K562 (cell line): ENCODE measurements around the gene C1QTNF5. TPM values are rescaled to one million over a fixed set of nuclear protein-coding genes. Genes with fewer than 3 reads are reported as not detected.

Experiments used
- DPF2 ChIP-seq: fragments of 450-650 bp; IDR thresholded peaks from 2 replicates; pipeline ENCODE4 v1.6.1; 2016
- PHF21A ChIP-seq: fragments of 450-650 bp; IDR thresholded peaks from 2 replicates; pipeline ENCODE4 v1.6.1; 2017; ENCODE audit warnings: low read depth, borderline replicate concordance
- RBFOX2 ChIP-seq: fragments of 200-400 bp; formaldehyde crosslinking; IDR thresholded peaks from 2 replicates; pipeline ENCODE4 v1.6.1; 2017; ENCODE audit warnings: low read depth, mild to moderate bottlenecking, low read length, moderate library complexity
- SOX6 ChIP-seq: fragments of 450-650 bp; IDR thresholded peaks from 2 replicates; pipeline ENCODE4 v1.6.1; 2014; ENCODE audit warnings: mild to moderate bottlenecking
- ZBTB7A ChIP-seq: IDR thresholded peaks from 2 replicates; pipeline ENCODE4 v1.6.1; 2011; ENCODE audit warnings: low read depth, mild to moderate bottlenecking, low read length, moderate library complexity, borderline replicate concordance; ENCODE audit not compliant: control insufficient read depth
- ZKSCAN8 ChIP-seq: fragments of 200-800 bp; sonication (Bioruptor generic); IDR thresholded peaks from 2 replicates; pipeline ENCODE4 v1.6.1; 2016; ENCODE audit warnings: missing genetic modification characterization, missing compliant biosample characterization
- polyA plus RNA-seq, 8 experiments: library from polyadenylated mRNA; depleted of rRNA in 4 of 8; stranded (reverse) in 5 of 8; unstranded in 3 of 8; fragments of >200 nt; fragmentation: Nextera tagmentation in 2 of 8; fragmentation: Illumina TruSeq in 1 of 8; extraction: Ambion mirVana in 2 of 8; extraction: Trizol in 1 of 8; gene quantifications; 2 replicates each; pipeline versions ENCODE4 v1.2.1 to v1.2.3, GENCODE V29; 2011 to 2014; ENCODE audit warnings: inconsistent platforms in 1 of 8, missing spikeins in 1 of 8
- total RNA-seq, 7 experiments: library from RNA; depleted of rRNA in 6 of 7; stranded (reverse); fragments of >200 nt in 6 of 7; fragmentation: Illumina TruSeq in 2 of 7; extraction: Trizol in 2 of 7; gene quantifications; 2 replicates each; pipeline versions ENCODE4 v1.2.1 to v1.2.3, GENCODE V29; 2011 to 2021; ENCODE audit warnings: low replicate concordance in 1 of 7
- TF ChIP-seq, protein P1 (sequence below): fragments of 450-650 bp; IDR thresholded peaks from 2 replicates; pipeline ENCODE4 v1.6.1; 2017; ENCODE audit warnings: antibody characterized with exemption, mild to moderate bottlenecking
- TF ChIP-seq, protein P2 (sequence below): fragments of 200-400 bp; formaldehyde crosslinking; IDR thresholded peaks from 2 replicates; pipeline ENCODE4 v1.6.1; 2017; ENCODE audit warnings: mild to moderate bottlenecking, low read depth, low read length, moderate library complexity
- TF ChIP-seq, protein P3 (sequence below): sonication (generic); formaldehyde crosslinking; IDR thresholded peaks from 2 replicates; pipeline ENCODE4 v1.9.0; 2022; ENCODE audit warnings: mild to moderate bottlenecking, missing genetic modification reagents
- TF ChIP-seq, protein P4 (sequence below): sonication (generic); formaldehyde crosslinking; IDR thresholded peaks from 2 replicates; pipeline ENCODE4 v1.8.1; 2023; ENCODE audit warnings: mild to moderate bottlenecking, missing genetic modification reagents
- TF ChIP-seq, protein P5 (sequence below): fragments of 450-650 bp; IDR thresholded peaks from 2 replicates; pipeline ENCODE4 v1.6.1; 2018; ENCODE audit warnings: mild to moderate bottlenecking, low read depth; ENCODE audit not compliant: partially characterized antibody
- TF ChIP-seq, protein P6 (sequence below): fragments of 250-450 bp; sonication (Bioruptor Pico); IDR thresholded peaks from 2 replicates; pipeline ENCODE4 v1.8.0; 2021; ENCODE audit warnings: moderate library complexity, mild to moderate bottlenecking, inconsistent platforms
- TF ChIP-seq, protein P7 (sequence below): sonication (generic); formaldehyde crosslinking; IDR thresholded peaks from 2 replicates; pipeline ENCODE4 v1.8.0; 2023; ENCODE audit warnings: mild to moderate bottlenecking, missing genetic modification reagents

Gene C1QTNF5
- total and polyA plus RNA-seq, 9 of the 15 experiments (the other 6 are each of a cell fraction or from before 2014, with no cell fraction given), result 0.07 to 0.76 (median 0.24) TPM; not detected in 1

DNA sequence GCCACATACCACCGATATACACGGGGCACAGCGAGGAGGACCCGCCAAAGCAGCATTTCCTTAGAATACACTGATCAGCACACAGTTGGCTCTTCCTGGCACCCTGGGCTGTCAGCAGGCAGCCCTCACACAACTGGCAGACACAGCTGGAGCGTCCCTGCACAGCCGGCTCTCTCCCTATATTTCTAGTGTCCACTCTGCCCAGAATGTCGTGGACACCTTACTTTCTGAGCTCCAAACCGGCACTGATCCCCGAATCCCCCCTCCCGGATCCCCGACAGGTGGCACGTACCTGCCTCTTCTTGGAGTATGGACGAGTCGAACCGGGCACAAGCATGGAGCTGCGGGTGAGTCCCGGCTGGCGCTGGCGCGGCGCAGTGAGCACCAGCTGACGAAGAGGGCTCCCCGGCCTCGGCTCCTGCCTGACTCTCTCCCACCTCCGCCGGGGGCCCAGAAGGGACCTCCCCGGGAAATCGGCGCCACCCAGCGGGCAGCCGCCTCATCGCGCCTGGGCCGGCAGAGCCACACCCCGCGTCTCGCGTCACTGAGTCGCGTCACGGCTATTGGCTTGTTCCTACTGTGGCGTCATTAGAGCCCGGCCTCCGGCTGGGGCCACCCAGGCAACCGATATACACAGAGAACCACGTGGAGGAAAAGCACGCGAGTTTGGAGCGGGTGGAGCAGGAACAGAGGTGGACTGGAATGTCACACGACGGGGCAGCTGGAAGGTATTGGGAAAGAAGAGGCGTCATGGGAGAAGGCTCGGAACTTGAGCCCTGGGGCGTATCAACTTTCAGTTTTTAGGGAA, 40.7 kb upstream of the C1QTNF5 start, which contains the start of gene USP2 (continued):
- TF ChIP-seq, protein P1, sequence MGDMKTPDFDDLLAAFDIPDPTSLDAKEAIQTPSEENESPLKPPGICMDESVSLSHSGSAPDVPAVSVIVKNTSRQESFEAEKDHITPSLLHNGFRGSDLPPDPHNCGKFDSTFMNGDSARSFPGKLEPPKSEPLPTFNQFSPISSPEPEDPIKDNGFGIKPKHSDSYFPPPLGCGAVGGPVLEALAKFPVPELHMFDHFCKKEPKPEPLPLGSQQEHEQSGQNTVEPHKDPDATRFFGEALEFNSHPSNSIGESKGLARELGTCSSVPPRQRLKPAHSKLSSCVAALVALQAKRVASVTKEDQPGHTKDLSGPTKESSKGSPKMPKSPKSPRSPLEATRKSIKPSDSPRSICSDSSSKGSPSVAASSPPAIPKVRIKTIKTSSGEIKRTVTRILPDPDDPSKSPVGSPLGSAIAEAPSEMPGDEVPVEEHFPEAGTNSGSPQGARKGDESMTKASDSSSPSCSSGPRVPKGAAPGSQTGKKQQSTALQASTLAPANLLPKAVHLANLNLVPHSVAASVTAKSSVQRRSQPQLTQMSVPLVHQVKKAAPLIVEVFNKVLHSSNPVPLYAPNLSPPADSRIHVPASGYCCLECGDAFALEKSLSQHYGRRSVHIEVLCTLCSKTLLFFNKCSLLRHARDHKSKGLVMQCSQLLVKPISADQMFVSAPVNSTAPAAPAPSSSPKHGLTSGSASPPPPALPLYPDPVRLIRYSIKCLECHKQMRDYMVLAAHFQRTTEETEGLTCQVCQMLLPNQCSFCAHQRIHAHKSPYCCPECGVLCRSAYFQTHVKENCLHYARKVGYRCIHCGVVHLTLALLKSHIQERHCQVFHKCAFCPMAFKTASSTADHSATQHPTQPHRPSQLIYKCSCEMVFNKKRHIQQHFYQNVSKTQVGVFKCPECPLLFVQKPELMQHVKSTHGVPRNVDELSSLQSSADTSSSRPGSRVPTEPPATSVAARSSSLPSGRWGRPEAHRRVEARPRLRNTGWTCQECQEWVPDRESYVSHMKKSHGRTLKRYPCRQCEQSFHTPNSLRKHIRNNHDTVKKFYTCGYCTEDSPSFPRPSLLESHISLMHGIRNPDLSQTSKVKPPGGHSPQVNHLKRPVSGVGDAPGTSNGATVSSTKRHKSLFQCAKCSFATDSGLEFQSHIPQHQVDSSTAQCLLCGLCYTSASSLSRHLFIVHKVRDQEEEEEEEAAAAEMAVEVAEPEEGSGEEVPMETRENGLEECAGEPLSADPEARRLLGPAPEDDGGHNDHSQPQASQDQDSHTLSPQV, result peak; percentile 58
- TF ChIP-seq PHF21A (no peak), SOX6 (peak; percentile 68; the same call in 1 of the 2 replicates), ZKSCAN8 (CRISPR knock-in tag) (no peak), RBFOX2 (peak; percentile 81), ZBTB7A (peak; percentile 91), DPF2 (no peak; the same call in 1 of the 2 replicates)
- TF ChIP-seq, protein P2, sequence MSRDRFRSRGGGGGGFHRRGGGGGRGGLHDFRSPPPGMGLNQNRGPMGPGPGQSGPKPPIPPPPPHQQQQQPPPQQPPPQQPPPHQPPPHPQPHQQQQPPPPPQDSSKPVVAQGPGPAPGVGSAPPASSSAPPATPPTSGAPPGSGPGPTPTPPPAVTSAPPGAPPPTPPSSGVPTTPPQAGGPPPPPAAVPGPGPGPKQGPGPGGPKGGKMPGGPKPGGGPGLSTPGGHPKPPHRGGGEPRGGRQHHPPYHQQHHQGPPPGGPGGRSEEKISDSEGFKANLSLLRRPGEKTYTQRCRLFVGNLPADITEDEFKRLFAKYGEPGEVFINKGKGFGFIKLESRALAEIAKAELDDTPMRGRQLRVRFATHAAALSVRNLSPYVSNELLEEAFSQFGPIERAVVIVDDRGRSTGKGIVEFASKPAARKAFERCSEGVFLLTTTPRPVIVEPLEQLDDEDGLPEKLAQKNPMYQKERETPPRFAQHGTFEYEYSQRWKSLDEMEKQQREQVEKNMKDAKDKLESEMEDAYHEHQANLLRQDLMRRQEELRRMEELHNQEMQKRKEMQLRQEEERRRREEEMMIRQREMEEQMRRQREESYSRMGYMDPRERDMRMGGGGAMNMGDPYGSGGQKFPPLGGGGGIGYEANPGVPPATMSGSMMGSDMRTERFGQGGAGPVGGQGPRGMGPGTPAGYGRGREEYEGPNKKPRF, result no peak
- TF ChIP-seq, protein P3, sequence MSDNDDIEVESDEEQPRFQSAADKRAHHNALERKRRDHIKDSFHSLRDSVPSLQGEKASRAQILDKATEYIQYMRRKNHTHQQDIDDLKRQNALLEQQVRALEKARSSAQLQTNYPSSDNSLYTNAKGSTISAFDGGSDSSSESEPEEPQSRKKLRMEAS, result peak; percentile 99
- TF ChIP-seq, protein P4, sequence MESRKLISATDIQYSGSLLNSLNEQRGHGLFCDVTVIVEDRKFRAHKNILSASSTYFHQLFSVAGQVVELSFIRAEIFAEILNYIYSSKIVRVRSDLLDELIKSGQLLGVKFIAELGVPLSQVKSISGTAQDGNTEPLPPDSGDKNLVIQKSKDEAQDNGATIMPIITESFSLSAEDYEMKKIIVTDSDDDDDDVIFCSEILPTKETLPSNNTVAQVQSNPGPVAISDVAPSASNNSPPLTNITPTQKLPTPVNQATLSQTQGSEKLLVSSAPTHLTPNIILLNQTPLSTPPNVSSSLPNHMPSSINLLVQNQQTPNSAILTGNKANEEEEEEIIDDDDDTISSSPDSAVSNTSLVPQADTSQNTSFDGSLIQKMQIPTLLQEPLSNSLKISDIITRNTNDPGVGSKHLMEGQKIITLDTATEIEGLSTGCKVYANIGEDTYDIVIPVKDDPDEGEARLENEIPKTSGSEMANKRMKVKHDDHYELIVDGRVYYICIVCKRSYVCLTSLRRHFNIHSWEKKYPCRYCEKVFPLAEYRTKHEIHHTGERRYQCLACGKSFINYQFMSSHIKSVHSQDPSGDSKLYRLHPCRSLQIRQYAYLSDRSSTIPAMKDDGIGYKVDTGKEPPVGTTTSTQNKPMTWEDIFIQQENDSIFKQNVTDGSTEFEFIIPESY, result peak; percentile 54; the same call in 1 of the 2 replicates
- TF ChIP-seq, protein P5, sequence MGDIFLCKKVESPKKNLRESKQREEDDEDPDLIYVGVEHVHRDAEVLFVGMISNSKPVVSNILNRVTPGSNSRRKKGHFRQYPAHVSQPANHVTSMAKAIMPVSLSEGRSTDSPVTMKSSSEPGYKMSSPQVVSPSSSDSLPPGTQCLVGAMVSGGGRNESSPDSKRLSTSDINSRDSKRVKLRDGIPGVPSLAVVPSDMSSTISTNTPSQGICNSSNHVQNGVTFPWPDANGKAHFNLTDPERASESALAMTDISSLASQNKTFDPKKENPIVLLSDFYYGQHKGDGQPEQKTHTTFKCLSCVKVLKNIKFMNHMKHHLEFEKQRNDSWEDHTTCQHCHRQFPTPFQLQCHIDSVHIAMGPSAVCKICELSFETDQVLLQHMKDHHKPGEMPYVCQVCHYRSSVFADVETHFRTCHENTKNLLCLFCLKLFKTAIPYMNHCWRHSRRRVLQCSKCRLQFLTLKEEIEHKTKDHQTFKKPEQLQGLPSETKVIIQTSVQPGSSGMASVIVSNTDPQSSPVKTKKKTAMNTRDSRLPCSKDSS, result no peak
- TF ChIP-seq, protein P6, sequence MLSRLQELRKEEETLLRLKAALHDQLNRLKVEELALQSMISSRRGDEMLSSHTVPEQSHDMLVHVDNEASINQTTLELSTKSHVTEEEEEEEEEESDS, result no peak
- TF ChIP-seq, protein P7, sequence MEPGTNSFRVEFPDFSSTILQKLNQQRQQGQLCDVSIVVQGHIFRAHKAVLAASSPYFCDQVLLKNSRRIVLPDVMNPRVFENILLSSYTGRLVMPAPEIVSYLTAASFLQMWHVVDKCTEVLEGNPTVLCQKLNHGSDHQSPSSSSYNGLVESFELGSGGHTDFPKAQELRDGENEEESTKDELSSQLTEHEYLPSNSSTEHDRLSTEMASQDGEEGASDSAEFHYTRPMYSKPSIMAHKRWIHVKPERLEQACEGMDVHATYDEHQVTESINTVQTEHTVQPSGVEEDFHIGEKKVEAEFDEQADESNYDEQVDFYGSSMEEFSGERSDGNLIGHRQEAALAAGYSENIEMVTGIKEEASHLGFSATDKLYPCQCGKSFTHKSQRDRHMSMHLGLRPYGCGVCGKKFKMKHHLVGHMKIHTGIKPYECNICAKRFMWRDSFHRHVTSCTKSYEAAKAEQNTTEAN (CRISPR knock-in tag), result 0 out of 2 replicates have a peak, but pooled peaks have one; percentile 44
